Measurements from ENCODE around the gene PIK3CA.

Gene PIK3CA

DNA sequence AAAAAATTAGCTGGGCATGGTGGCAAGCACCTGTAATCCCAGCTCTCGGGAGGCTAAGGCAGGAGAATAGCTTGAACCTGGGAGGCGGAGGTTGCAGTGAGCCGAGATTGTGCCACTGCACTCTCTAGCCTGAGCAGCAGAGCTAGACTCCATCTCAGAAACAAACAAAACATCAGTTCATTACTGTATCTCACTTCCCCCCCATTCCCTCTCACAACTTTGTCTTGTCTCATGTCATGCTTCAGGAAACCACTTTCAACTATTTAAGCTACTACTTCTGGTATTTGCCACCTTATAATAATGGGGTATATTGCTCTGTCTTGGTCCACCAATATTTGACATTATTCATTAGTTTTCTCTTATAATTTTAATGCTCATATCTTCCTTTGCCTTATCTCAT lies 26.2 kb downstream of the PIK3CA start:
- Histone ChIP-seq H3K9ac (ENCODE audit: low read depth, low read length) (no peak overlapping the region), H3K9me3 (ENCODE audit: control insufficient read depth, insufficient read depth, low read length) (no peaks in the 10 kb centered on the region), H3K36me3 (ENCODE audit: insufficient read depth, low read length) (no peaks in the 10 kb centered on the region), H3K4me1 (ENCODE audit: insufficient read depth, low read length) (peaks cover 20% of the 10 kb centered on the region)

DNA sequence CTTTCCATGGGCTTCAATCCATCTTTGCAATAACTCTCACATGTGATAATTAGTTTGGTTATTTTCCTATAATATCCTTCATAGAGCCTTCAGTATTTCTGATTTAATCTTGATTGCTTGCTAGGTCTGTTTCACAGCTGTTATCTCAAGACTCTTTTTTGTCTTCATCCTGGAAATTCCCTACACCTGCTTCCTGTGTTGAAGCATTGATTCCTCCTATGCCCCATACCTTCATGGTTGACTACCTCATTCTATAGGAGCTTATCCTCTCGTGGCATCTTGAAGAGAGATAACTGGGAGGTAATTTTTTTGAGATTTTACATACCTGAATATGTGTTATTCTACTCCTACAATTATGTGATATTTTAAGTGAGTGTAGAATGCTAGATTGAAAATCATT lies 26.7 kb downstream of the PIK3CA start:
- H3K9me3 ChIP-seq (ENCODE audit: control insufficient read depth, insufficient read depth, low read length) = no peaks in the 10 kb centered on the region

DNA sequence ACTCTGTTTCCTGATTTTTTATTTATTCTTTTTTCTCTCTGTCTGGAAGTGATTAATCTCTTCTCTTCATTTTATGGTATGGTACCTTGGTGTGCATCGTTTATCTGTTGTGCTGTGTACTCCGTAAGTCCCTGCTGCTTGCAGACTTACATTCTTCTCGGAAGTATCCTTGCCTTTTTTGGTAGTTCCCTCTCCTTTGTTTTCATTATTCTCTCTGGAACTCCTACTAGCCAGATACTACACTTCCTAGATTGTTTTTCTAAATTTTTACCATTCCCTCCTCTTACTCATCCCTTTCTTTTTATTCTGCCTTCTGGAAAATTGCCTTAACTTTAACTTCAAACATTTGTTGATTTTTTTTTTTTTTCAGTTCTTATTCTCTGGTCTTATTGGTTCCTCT lies 27.2 kb downstream of the PIK3CA start:
- peaks cover 28% of the 10 kb centered on the region for H3K4me1 ChIP-seq (ENCODE audit: insufficient read depth, low read length)
- H3K9ac ChIP-seq (ENCODE audit: low read depth, low read length) = no peak overlapping the region; the same call in 1 of the 2 replicates
- no peaks in the 10 kb centered on the region for H3K36me3 ChIP-seq (ENCODE audit: insufficient read depth, low read length)
- H3K9me3 ChIP-seq (ENCODE audit: control insufficient read depth, insufficient read depth, low read length) = no peaks in the 10 kb centered on the region

More for the DNA sequence above, 26.7 kb downstream of the PIK3CA start:
- H3K36me3 ChIP-seq (ENCODE audit: insufficient read depth, low read length) = no peaks in the 10 kb centered on the region
- H3K9ac ChIP-seq (ENCODE audit: low read depth, low read length) = no peak overlapping the region
- peaks cover 23% of the 10 kb centered on the region for H3K4me1 ChIP-seq (ENCODE audit: insufficient read depth, low read length)

DNA sequence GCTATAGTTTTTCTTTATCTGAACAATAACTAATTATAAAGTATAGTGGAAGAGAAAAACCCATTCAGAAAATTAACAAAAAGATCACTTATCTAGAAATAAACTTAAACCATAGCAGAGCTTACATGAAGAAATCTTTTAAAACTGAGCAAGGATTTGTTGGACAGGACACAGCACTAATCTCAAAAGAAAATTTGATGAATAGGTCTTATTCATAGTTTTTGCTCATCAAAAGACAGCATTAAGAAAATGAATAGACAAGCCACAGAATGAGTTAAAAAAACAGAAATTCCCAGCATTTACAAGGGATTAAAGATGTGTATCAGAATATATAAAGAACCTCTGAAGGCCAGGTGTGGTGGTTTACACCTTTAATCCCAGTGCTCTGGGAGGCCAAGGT lies 29.5 kb downstream of the PIK3CA start:
- Histone ChIP-seq H3K4me1 (ENCODE audit: insufficient read depth, low read length) (peaks cover 34% of the 10 kb centered on the region), H3K36me3 (ENCODE audit: insufficient read depth, low read length) (no peaks in the 10 kb centered on the region), H3K9ac (ENCODE audit: low read depth, low read length) (no peak overlapping the region), H3K9me3 (ENCODE audit: control insufficient read depth, insufficient read depth, low read length) (no peaks in the 10 kb centered on the region)

DNA sequence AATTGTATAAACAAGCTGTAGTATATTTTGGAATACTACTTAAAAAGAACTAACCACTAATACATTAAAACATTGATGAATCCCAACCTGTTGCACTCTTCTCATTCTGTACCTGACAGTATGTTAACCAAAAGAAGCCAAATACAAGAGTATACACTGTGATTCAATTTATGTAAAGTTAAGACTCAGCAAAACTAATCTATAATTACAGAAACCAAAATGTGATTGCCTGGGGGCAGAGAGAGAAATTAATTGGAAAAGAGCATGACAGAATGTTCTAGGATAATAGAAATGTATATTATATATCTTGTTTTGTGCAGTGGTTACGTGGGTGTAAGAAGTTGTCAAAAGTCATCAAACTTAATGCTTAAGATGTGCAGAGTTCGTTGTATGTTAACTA lies 31.1 kb downstream of the PIK3CA start:
- Histone ChIP-seq H3K36me3 (ENCODE audit: insufficient read depth, low read length) (no peaks in the 10 kb centered on the region), H3K9me3 (ENCODE audit: control insufficient read depth, insufficient read depth, low read length) (no peaks in the 10 kb centered on the region), H3K9ac (ENCODE audit: low read depth, low read length) (no peak overlapping the region), H3K4me1 (ENCODE audit: insufficient read depth, low read length) (peaks cover 34% of the 10 kb centered on the region)

DNA sequence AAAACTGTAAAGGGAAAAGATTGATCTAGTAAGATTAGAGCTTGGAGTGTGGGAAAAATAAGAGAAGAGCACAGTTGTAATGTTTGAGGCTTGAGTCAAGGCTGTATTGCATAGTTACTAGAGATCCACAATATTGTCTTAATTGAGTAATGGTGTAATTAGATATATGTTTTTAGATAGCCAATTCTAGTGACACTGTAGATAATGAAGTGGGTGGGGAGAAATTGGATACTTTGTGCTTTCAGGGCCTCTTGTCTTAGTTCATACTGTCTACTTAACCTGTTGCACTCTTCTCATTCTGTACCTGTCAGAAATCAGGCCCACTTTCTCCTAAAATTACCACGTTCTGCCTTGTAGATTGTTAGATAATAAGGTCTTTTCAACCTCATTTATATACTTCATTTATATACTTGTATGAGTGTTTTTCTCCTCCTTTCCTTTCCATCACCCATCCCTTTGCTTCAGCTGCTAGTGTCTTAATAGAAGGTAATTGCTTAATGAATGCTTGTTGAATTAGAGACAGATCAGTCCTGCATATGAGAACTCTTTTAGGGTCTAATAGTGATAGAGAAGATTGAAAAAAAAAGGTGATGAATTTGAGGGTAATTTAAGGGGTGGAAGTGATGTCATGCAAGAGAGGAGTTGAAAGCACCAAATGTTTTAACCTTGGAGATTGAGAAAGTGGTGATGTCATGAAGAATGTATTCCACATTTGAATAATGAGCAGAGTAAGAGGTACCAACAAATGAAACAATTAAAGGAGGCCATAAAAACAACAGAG lies 32.0 kb downstream of the PIK3CA start:
- peaks cover 31% of the 10 kb centered on the region for H3K4me1 ChIP-seq (ENCODE audit: insufficient read depth, low read length)

DNA sequence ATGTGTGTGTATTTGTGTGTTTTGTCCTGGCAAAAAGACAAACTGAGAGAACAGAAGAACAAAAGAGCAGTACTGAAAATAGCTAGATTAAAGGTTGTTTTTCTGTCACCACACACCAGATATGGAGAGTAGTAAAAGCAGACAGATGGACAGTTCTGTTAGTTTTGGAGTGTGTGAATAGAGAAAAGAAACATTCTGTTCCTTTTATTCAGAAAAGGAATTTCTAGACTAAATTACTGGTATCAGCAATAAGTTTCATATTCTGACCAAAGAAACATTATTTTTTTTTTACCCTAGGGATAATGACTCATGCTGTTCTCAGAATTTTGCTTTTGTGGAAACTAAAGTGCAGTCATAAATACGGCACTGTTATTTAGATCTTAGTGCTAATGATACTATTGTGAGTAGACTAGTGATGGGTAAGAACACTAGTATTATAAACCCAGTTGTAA lies 32.9 kb downstream of the PIK3CA start:
- Histone ChIP-seq H3K9me3 (ENCODE audit: control insufficient read depth, insufficient read depth, low read length) (no peaks in the 10 kb centered on the region), H3K36me3 (ENCODE audit: insufficient read depth, low read length) (no peaks in the 10 kb centered on the region), H3K9ac (ENCODE audit: low read depth, low read length) (no peak overlapping the region), H3K4me1 (ENCODE audit: insufficient read depth, low read length) (peaks cover 25% of the 10 kb centered on the region)

More for the DNA sequence above, 32.0 kb downstream of the PIK3CA start:
- Histone ChIP-seq H3K36me3 (ENCODE audit: insufficient read depth, low read length) (no peaks in the 10 kb centered on the region), H3K9ac (ENCODE audit: low read depth, low read length) (no peak overlapping the region), H3K9me3 (ENCODE audit: control insufficient read depth, insufficient read depth, low read length) (no peaks in the 10 kb centered on the region)

DNA sequence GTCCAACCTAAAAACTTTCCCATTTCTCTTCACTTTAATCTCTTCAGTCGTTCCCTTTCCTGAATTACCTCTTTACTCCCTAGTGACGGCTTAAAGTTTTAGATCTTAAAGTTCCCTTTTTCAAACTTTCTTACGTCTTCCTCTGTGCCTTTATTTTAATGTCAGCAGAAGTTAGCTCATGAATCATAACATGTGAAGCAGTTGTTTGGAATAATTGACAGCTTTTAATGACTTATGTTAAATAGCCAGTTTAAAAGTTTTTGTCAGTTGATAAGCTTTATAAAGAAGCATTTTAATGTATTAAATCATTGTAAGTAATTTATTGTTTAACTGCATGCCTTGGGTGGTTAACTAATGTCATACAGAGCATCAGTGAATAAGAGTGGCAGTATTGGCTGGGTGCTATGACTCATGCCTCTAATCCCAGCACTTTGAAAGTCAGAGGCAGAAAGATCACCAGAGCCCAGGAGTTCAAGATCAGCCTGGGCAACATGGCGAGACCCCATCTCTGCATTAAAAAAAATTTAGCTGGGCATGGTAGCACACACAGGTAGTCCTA lies 33.9 kb downstream of the PIK3CA start:
- H3K9ac ChIP-seq (ENCODE audit: low read depth, low read length) = no peak overlapping the region
- H3K36me3 ChIP-seq (ENCODE audit: insufficient read depth, low read length) = no peaks in the 10 kb centered on the region
- H3K9me3 ChIP-seq (ENCODE audit: control insufficient read depth, insufficient read depth, low read length) = no peaks in the 10 kb centered on the region
- peaks cover 25% of the 10 kb centered on the region for H3K4me1 ChIP-seq (ENCODE audit: insufficient read depth, low read length)

DNA sequence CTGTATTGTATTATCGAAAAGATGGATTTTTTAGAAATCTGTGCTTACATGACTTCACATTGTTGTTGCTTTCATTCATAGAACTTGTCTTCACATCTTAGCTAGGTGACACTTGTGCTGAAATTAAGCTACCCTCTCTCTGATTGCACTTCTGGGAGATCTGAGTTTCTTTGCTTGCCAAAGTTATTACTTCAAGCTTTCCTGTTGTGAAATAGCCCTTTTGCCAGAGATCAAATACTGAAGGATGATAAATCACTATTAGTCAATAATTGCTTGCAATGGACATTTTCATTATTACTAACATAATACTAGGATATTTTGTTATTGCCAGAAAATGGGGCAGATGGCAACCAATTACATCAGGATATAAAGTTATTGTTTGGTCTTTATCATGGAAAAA lies 34.7 kb downstream of the PIK3CA start:
- H3K9me3 ChIP-seq (ENCODE audit: control insufficient read depth, insufficient read depth, low read length) = no peaks in the 10 kb centered on the region
- H3K36me3 ChIP-seq (ENCODE audit: insufficient read depth, low read length) = no peaks in the 10 kb centered on the region
- H3K9ac ChIP-seq (ENCODE audit: low read depth, low read length) = no peak overlapping the region
- H3K4me1 ChIP-seq (ENCODE audit: insufficient read depth, low read length) = peaks cover 25% of the 10 kb centered on the region

DNA sequence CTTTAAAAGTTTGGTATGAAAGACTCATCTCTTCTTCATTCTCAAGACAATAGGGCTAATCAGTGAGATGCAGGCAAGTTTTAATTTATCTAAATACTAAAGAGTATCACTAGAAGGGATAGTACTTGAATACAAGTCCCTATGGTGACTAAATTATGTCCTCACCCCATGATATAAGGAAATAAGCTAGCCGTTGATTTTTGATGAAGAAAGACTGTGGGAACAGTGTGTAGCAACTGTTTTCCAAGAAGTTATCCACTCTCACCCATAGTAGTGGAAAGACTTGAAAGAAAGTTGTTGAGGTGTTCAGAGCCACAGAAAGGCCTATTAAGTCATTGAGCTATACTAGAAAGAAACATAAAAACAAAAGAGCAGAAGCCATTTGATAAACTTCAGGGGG lies 36.7 kb downstream of the PIK3CA start:
- Histone ChIP-seq H3K9me3 (ENCODE audit: control insufficient read depth, insufficient read depth, low read length) (no peaks in the 10 kb centered on the region), H3K36me3 (ENCODE audit: insufficient read depth, low read length) (no peaks in the 10 kb centered on the region), H3K4me1 (ENCODE audit: insufficient read depth, low read length) (peaks cover 19% of the 10 kb centered on the region), H3K9ac (ENCODE audit: low read depth, low read length) (no peak overlapping the region)

DNA sequence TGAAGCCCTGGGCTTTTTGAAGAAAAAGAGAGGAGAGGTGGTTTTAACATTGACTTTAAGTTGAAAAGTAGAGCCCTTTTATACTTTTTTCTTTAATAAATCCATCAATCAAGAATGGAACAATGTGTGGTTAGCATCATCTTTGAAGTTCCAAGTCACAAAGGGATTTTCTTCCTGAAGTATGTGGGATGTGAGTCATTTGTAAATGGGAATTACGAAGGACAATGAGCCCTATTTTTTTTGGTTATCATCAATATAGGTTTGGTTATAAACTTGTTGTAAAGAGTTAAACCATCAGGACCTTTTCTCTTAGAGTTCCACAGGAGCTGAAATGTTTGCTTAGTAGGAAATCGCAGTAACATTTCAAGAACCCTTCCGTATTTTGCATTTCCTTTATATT lies 38.3 kb downstream of the PIK3CA start:
- Histone ChIP-seq H3K36me3 (ENCODE audit: insufficient read depth, low read length) (no peaks in the 10 kb centered on the region), H3K9ac (ENCODE audit: low read depth, low read length) (no peak overlapping the region), H3K9me3 (ENCODE audit: control insufficient read depth, insufficient read depth, low read length) (no peaks in the 10 kb centered on the region), H3K4me1 (ENCODE audit: insufficient read depth, low read length) (peaks cover 18% of the 10 kb centered on the region)

DNA sequence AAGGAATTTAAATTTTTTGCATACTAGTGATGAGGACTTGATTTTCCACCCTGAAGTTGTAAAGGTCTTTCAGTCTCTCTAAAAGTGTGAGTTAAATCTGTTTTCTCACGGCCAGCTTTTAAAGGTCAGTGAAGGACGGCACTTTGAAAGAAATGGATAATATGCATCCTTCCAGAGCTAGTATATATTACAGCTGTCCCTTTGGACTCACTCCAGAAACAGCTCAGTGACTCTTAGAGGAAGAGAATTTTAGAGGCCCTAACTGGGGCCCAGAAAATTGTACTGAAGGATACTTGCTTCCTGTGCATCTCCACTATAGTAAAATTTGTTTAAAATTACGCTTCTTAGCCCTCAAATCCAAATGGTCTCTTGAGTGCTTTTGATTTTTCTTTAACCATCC lies 41.6 kb downstream of the PIK3CA start:
- Histone ChIP-seq H3K9ac (ENCODE audit: low read depth, low read length) (no peak overlapping the region), H3K36me3 (ENCODE audit: insufficient read depth, low read length) (no peaks in the 10 kb centered on the region), H3K9me3 (ENCODE audit: control insufficient read depth, insufficient read depth, low read length) (no peaks in the 10 kb centered on the region), H3K4me1 (ENCODE audit: insufficient read depth, low read length) (peaks cover 21% of the 10 kb centered on the region)

DNA sequence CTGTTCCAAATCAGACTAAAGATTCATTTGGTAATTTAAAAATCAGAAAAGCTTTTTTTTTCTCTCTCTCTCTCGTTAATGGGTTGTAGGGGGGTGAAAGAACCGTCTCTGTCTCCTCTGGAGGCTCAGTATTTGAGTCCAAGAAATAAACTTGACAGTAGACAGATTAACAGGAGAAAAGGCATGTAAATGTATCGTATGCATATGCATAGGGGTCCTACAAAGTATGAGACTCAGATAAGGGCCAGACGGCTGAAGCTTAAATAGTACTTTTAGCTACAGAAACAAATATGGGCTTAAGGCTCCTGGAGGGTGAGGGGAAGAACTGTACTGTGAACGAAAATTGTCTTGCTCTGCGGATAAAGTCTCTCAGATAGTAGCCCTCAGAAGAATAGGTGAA lies 42.4 kb downstream of the PIK3CA start:
- Histone ChIP-seq H3K36me3 (ENCODE audit: insufficient read depth, low read length) (no peaks in the 10 kb centered on the region), H3K4me1 (ENCODE audit: insufficient read depth, low read length) (peaks cover 23% of the 10 kb centered on the region), H3K9ac (ENCODE audit: low read depth, low read length) (no peak overlapping the region), H3K9me3 (ENCODE audit: control insufficient read depth, insufficient read depth, low read length) (no peaks in the 10 kb centered on the region)

DNA sequence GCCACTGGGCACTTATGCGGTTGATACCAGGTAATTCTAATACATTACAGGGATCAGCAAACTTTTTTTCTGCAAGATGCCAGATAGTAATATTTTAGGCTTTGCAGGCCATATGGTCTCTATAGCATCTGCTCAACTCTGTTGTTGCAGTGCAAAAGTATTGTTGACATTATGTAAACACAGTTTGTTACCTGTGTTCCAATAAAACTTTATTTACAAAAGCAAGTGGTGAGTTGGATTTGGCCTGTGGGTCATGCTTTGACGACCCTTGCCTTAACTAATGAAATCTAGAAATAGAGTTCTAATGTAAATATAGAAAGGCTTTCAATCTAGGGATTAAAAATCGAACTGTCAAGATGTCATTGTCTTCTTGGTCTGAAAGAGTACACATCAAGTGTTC lies 44.4 kb downstream of the PIK3CA start:
- H3K9me3 ChIP-seq (ENCODE audit: control insufficient read depth, insufficient read depth, low read length) = no peaks in the 10 kb centered on the region
- H3K9ac ChIP-seq (ENCODE audit: low read depth, low read length) = no peak overlapping the region
- no peaks in the 10 kb centered on the region for H3K36me3 ChIP-seq (ENCODE audit: insufficient read depth, low read length)
- H3K4me1 ChIP-seq (ENCODE audit: insufficient read depth, low read length) = peaks cover 27% of the 10 kb centered on the region

DNA sequence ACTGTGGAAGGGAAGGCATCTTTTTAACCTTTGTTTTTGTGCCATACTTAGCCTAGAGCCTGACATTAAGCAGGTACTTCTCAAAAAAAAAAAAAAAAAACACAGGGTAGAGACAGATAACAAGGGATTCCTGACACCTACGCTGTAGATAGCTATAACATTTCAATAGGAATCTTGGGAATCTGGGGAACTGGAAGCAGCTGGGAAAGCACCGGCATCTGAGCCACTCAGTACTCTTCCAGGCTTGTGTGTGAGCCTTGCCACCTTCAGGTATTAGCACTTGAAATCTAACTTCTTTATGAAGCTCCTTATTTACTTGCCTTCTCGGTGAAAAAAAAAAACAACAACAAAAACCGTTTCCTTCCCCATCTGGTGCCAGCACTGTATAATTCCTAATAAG lies 46.8 kb downstream of the PIK3CA start:
- peaks cover 24% of the 10 kb centered on the region for H3K4me1 ChIP-seq (ENCODE audit: insufficient read depth, low read length)
- H3K36me3 ChIP-seq (ENCODE audit: insufficient read depth, low read length) = no peaks in the 10 kb centered on the region
- no peak overlapping the region for H3K9ac ChIP-seq (ENCODE audit: low read depth, low read length)
- no peaks in the 10 kb centered on the region for H3K9me3 ChIP-seq (ENCODE audit: control insufficient read depth, insufficient read depth, low read length)
